OCI-LY7 (cell line): ENCODE measurements around the gene RNF213.

ENCODE experiments used
- EZH2phosphoT487 ChIP-seq: fragments of 200-600 bp; sonication (generic); IDR thresholded peaks from 2 replicates; pipeline ENCODE4 v1.6.1; 2018; ENCODE audit warnings: low read depth, borderline replicate concordance, mild to moderate bottlenecking, mixed run types, antibody characterized with exemption, low read length, moderate library complexity, mixed read lengths
- TF ChIP-seq, protein P1 (sequence below): fragments of 200-600 bp; sonication (generic); conservative IDR thresholded peaks from 2 replicates; pipeline ENCODE4 v1.5.1; 2014; ENCODE audit warnings: mild to moderate bottlenecking, antibody characterized with exemption, low read length, moderate library complexity, mixed read lengths

DNA sequence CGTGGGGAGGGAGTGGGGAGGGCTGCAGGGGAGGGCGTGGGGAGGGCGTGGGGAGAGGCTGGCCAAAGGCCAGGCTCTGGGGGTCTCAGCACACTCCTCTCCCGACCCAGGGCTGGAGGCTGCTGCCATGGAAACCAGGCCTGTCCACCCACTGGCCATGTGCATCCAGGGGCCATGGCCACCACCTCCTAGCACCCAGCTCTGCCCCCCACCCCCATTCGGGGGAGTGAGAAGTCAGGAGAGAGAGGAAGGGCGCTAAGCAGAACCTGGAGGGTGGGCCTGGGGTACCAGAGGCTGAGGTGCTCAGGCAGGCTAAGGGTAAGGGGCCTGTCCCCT lies 184.0 kb downstream of the RNF213 start:
- TF ChIP-seq, protein P1, sequence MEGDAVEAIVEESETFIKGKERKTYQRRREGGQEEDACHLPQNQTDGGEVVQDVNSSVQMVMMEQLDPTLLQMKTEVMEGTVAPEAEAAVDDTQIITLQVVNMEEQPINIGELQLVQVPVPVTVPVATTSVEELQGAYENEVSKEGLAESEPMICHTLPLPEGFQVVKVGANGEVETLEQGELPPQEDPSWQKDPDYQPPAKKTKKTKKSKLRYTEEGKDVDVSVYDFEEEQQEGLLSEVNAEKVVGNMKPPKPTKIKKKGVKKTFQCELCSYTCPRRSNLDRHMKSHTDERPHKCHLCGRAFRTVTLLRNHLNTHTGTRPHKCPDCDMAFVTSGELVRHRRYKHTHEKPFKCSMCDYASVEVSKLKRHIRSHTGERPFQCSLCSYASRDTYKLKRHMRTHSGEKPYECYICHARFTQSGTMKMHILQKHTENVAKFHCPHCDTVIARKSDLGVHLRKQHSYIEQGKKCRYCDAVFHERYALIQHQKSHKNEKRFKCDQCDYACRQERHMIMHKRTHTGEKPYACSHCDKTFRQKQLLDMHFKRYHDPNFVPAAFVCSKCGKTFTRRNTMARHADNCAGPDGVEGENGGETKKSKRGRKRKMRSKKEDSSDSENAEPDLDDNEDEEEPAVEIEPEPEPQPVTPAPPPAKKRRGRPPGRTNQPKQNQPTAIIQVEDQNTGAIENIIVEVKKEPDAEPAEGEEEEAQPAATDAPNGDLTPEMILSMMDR = no peak
- TF ChIP-seq EZH2phosphoT487 = no peak
